K562 (cell line): ENCODE measurements around the gene TEP1. TPM values are rescaled to one million over a fixed set of nuclear protein-coding genes. Genes with fewer than 3 reads are reported as not detected.

ENCODE experiments used
- ATAC-seq: fragments of 200-7000 bp; cut with Tn5 transposase; 3 replicates; pipeline ENCODE4 v1.9.1; 2020; ENCODE audit warnings: moderate library complexity
- BruUV-seq: library from RNA; stranded (reverse); fragments of 400-500 nt; replicated peaks from 2 replicates; lab custom pipeline; 2021; lab: Mats Ljungman, UMichigan
- CTCF ChIA-PET: fragments of 300-600 bp; formaldehyde crosslinking; extraction: SDS; loops from one replicate; lab custom pipeline; 2021; ENCODE audit warnings: low intra/inter-chr PET ratio; lab: Yijun Ruan, JAX
- POLR2A ChIA-PET: fragments of 300-600, 350-650 bp; sonication (Branson Sonifier 250); formaldehyde crosslinking; extraction: SDS; loops from one replicate; lab custom pipeline; 2021; ENCODE audit warnings: antibody characterized with exemption, inconsistent platforms; lab: Yijun Ruan, JAX
- DNase-seq, 4 experiments: peaks; one replicate each; pipeline versions ENCODE4 v3.0.0 to v3.0.0-alpha.2; 2011 to 2018; ENCODE audit warnings: low spot score in 3 of 4, mixed read lengths in 3 of 4; ENCODE audit errors: extremely low read depth in 1 of 4
- FAIRE-seq: peaks from 2 replicates; lab custom pipeline; 2011; peaks lifted over from hg19 to GRCh38; lab: Jason Lieb, UNC
- H2AFZ ChIP-seq: 2 replicates; pipeline ENCODE4 v1.6.0; 2011; ENCODE audit warnings: low read depth, low read length, control low read depth, inconsistent platforms
- H3K27ac ChIP-seq: fragments of 200-600 bp; 3 replicates; pipeline ENCODE4 v1.8.0; 2011; ENCODE audit warnings: low read depth, mild to moderate bottlenecking, control low read depth, inconsistent platforms, low read length, moderate library complexity, mixed read lengths; ENCODE audit errors: extremely low read depth
- H3K27me3 ChIP-seq, 2 experiments: fragments of 300-600 bp in 1 of 2; 2 replicates in 1 of 2; 3 replicates in 1 of 2; pipeline versions ENCODE4 v1.6.0 to v1.8.0; 2011; ENCODE audit warnings: inconsistent platforms in 2 of 2, low read length in 2 of 2, mild to moderate bottlenecking in 1 of 2, mixed read lengths in 1 of 2, moderate library complexity in 1 of 2; ENCODE audit not compliant: control insufficient read depth in 2 of 2, insufficient read depth in 2 of 2
- H3K36me3 ChIP-seq: fragments of 300-600 bp; 3 replicates; pipeline ENCODE4 v1.8.0; 2011; ENCODE audit warnings: mild to moderate bottlenecking, low read length, inconsistent platforms; ENCODE audit not compliant: control insufficient read depth, insufficient read depth
- H3K4me1 ChIP-seq, 2 experiments: fragments of 200-600 bp in 1 of 2; replicated peaks in 1 of 2; 2 replicates in 1 of 2; 3 replicates in 1 of 2; pipeline versions ENCODE4 v1.5.1 to v1.8.0; 2011; ENCODE audit warnings: inconsistent platforms in 2 of 2, low read length in 2 of 2, mild to moderate bottlenecking in 1 of 2, mixed read lengths in 1 of 2, moderate library complexity in 1 of 2; ENCODE audit not compliant: control insufficient read depth in 2 of 2, insufficient read depth in 2 of 2
- H3K4me2 ChIP-seq: 2 replicates; pipeline ENCODE4 v1.6.1; 2011; ENCODE audit warnings: low read length, control low read depth, inconsistent platforms, mixed read lengths; ENCODE audit not compliant: insufficient read depth
- H3K4me3 ChIP-seq: fragments of 200-600 bp; sonication (generic), shearing (Covaris generic); 2 replicates; pipeline ENCODE4 v1.5.1; 2016; ENCODE audit warnings: control low read depth, inconsistent platforms
- H3K79me2 ChIP-seq: fragments of 200-600 bp; 3 replicates; pipeline ENCODE4 v1.8.0; 2011; ENCODE audit warnings: low read length, inconsistent platforms; ENCODE audit not compliant: control insufficient read depth, insufficient read depth
- H3K9ac ChIP-seq, 2 experiments: 2 replicates each; pipeline versions ENCODE4 v1.6.0 to v1.6.1; 2011; ENCODE audit warnings: low read depth in 2 of 2, low read length in 2 of 2, control low read depth in 1 of 2, inconsistent platforms in 1 of 2, mild to moderate bottlenecking in 1 of 2, mixed read lengths in 1 of 2; ENCODE audit not compliant: insufficient read depth in 1 of 2
- H3K9me1 ChIP-seq: one replicate; pipeline ENCODE4 v1.6.0; 2011; ENCODE audit warnings: inconsistent platforms, mild to moderate bottlenecking, low read length, moderate library complexity; ENCODE audit not compliant: control insufficient read depth, insufficient read depth
- H3K9me3 ChIP-seq: replicated peaks from 2 replicates; pipeline ENCODE4 v1.5.1; 2011; ENCODE audit warnings: low read depth, low read length, inconsistent platforms; ENCODE audit not compliant: control insufficient read depth, insufficient read depth
- H4K20me1 ChIP-seq: replicated peaks from 2 replicates; pipeline ENCODE4 v1.6.1; 2011; ENCODE audit warnings: low read length, inconsistent platforms, mixed read lengths; ENCODE audit not compliant: control insufficient read depth, insufficient read depth
- POLR2AphosphoS2 ChIP-seq: IDR thresholded peaks from 2 replicates; pipeline ENCODE4 v1.6.1; 2012; ENCODE audit warnings: low read length, improper control_type of control experiment
- POLR2AphosphoS5 ChIP-seq: IDR thresholded peaks from 2 replicates; pipeline ENCODE4 v1.6.1; 2011; ENCODE audit warnings: mild to moderate bottlenecking, low read depth, low read length, moderate library complexity; ENCODE audit not compliant: control insufficient read depth, insufficient read depth
- RBFOX2 ChIP-seq: fragments of 200-400 bp; formaldehyde crosslinking; IDR thresholded peaks from 2 replicates; pipeline ENCODE4 v1.6.1; 2017; ENCODE audit warnings: low read depth, mild to moderate bottlenecking, low read length, moderate library complexity
- SREBF1 ChIP-seq: fragments of 150-350 bp; IDR thresholded peaks from 2 replicates; pipeline ENCODE4 v1.6.1; 2014; ENCODE audit warnings: antibody characterized with exemption, low read depth, low read length, borderline replicate concordance
- ZNF384 ChIP-seq: IDR thresholded peaks from 2 replicates; pipeline ENCODE4 v1.6.1; 2012; ENCODE audit warnings: low read depth, low read length, improper control_type of control experiment
- WGBS: fragments of 100-300 bp; shearing (Covaris generic); methylation state at CpG from one replicate; pipeline ENCODE4 v1.1.6; 2016; ENCODE audit warnings: low coverage, mixed read lengths; ENCODE audit not compliant: insufficient coverage; ENCODE audit errors: missing lambda C conversion rate; 5-methylcytosine and 5-hydroxymethylcytosine counted together
- in situ Hi-C: fragments of 300-500 bp; cut with MboI; formaldehyde crosslinking; loops from 4 replicates; pipeline ENCODE4 v1.15.0; 2018; ENCODE audit warnings: inconsistent platforms, mixed read lengths
- intact Hi-C: fragments of 100-400 bp; cut with micrococcal nuclease; formaldehyde crosslinking; loops from 2 replicates; pipeline ENCODE4 v1.14.2; 2022
- polyA plus RNA-seq, 8 experiments: library from polyadenylated mRNA; depleted of rRNA in 4 of 8; stranded (reverse) in 5 of 8; unstranded in 3 of 8; fragments of >200 nt; fragmentation: Nextera tagmentation in 2 of 8; fragmentation: Illumina TruSeq in 1 of 8; extraction: Ambion mirVana in 2 of 8; extraction: Trizol in 1 of 8; gene quantifications; 2 replicates each; pipeline versions ENCODE4 v1.2.1 to v1.2.3, GENCODE V29; 2011 to 2014; ENCODE audit warnings: inconsistent platforms in 1 of 8, missing spikeins in 1 of 8
- total RNA-seq, 7 experiments: library from RNA; depleted of rRNA in 6 of 7; stranded (reverse); fragments of >200 nt in 6 of 7; fragmentation: Illumina TruSeq in 2 of 7; extraction: Trizol in 2 of 7; gene quantifications; 2 replicates each; pipeline versions ENCODE4 v1.2.1 to v1.2.3, GENCODE V29; 2011 to 2021; ENCODE audit warnings: low replicate concordance in 1 of 7

TEP1 gene
- total and polyA plus RNA-seq, 9 of the 15 experiments (the other 6 are each of a cell fraction or from before 2014, with no cell fraction given), result 1.0 to 12.2 (median 7.1) TPM

DNA sequence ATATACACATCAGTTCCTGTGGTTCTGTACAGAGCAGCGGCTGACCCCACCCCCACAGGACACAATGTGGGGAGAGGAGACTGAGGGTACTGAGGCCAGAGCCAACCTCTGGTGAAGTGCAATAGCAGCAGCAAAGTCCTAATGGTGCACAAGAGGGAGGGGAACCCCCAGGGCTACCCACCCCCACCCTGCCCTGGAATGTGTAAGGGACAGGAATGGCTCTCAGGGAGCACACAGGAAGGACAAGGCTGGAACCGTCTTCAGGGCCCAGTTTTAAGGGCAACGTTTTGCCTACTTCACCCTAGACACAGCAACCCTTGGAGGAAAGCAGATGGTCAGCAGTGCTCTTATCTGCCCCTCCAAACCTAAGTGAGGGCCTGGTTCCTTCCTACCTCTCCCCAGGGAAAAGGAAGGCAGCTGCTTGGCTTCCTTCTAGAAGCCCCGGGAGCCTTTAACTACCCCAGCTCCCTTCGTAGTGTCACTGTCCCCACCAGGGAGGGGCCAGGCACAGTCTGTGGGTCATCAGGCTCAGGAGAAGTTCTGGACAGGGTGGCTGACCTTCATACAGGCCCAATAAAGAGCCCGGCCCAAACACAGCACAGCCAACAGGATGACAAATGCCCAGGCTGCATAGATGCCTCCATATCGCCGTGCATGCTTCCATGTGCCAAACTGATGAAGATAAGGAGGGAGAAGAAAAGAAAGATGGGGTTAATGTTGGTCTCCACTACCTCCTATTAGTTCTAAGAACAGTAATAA lies 44.9 kb upstream of the TEP1 start:
- ATAC-seq, result no peak
- H2AFZ ChIP-seq, result no peak overlapping the region
- TF ChIP-seq RBFOX2 (0 out of 2 replicates have a peak, but pooled peaks have one; percentile 12), POLR2AphosphoS2 (peak; percentile 64; the same call in 1 of the 2 replicates), ZNF384 (no peak), SREBF1 (no peak), POLR2AphosphoS5 (peak; percentile 37; the same call in 1 of the 2 replicates)
- TF ChIP-seq, all 486 proteins: peak for 3
- no peaks in the 10 kb centered on the region for H3K9me1 ChIP-seq
- H3K27me3 ChIP-seq, result no peaks in the 10 kb centered on the region
- FAIRE-seq, result no peak
- BruUV-seq, result no TSS peak
- H4K20me1 ChIP-seq, result no peaks in the 10 kb centered on the region
- peaks cover 43% of the 10 kb centered on the region for H3K36me3 ChIP-seq
- intact Hi-C loops (loop anchor here (5.0 kb wide), 1 partner anchor 149 kb away; no protein-coding TSS in a partner anchor), in situ Hi-C loops (no loop called here)
- H3K4me3 ChIP-seq, result no peak overlapping the region
- peaks cover 32 to 33% of the 10 kb centered on the region in 2 experiments for H3K4me1 ChIP-seq
- peak in 1 of 4 experiments; percentile 14 for DNase-seq
- no peaks in the 10 kb centered on the region for H3K9me3 ChIP-seq
- WGBS, result 56% methylated on average over 6 of the region's 8 CpGs
- ChIA-PET POLR2A (interaction anchor here (0.7 to 1.4 kb wide), 2 partner anchors 11 to 115 kb away, joined by 3 to 4 read pairs; partner anchors contain the start of gene PARP2), CTCF (no interaction called here)
- H3K79me2 ChIP-seq, result peaks cover 70% of the 10 kb centered on the region
- 0 out of 2 replicates have a peak overlapping the region, but pooled peaks have one; percentile 6 for H3K4me2 ChIP-seq
- H3K27ac ChIP-seq, result peak overlapping the region; percentile 34; the same call in 1 of the 3 replicates
- H3K9ac ChIP-seq, result peak overlapping the region in 1 of 2 experiments; percentile 72; a peak in 1 of 4 replicates
